H1 (cell line): ENCODE results near the gene MYO16. TPM values are rescaled to one million over a fixed set of nuclear protein-coding genes. Genes with fewer than 3 reads are reported as not detected.

Source experiments
- CTCF ChIA-PET: fragments of 300-600 bp; sonication (Branson Sonifier 250); formaldehyde crosslinking; loops from one replicate; lab custom pipeline; 2021; ENCODE audit not compliant: partially characterized antibody; lab: Charles Lee
- POLR2A ChIA-PET: fragments of 300-600 bp; sonication (Branson Sonifier 250); formaldehyde crosslinking; loops from one replicate; lab custom pipeline; 2021; ENCODE audit warnings: inconsistent platforms; ENCODE audit not compliant: partially characterized antibody; lab: Charles Lee
- DNase-seq, 2 experiments: peaks; one replicate each; pipeline versions ENCODE4 v3.0.0 to v3.0.0-alpha.2; 2010 to 2022; ENCODE audit warnings: low spot score in 2 of 2, low read depth in 1 of 2, mixed read lengths in 1 of 2
- FAIRE-seq: peaks from 2 replicates; lab custom pipeline; 2011; peaks lifted over from hg19 to GRCh38; lab: Jason Lieb, UNC
- H2AFZ ChIP-seq: 2 replicates; pipeline ENCODE4 v1.8.1; 2012; ENCODE audit warnings: low read length, inconsistent platforms
- H2AK5ac ChIP-seq: 2 replicates; pipeline ENCODE4 v1.6.1; 2013; ENCODE audit warnings: low read depth, low read length
- H2BK120ac ChIP-seq: replicated peaks from 2 replicates; pipeline ENCODE3; 2013; ENCODE audit warnings: low read depth, low read length, inconsistent platforms
- H2BK12ac ChIP-seq: 2 replicates; pipeline ENCODE4 v1.6.1; 2013; ENCODE audit warnings: low read depth, low read length
- H2BK15ac ChIP-seq: 2 replicates; pipeline ENCODE4 v1.6.1; 2013; ENCODE audit warnings: low read length
- H2BK20ac ChIP-seq: 2 replicates; pipeline ENCODE4 v1.6.1; 2013; ENCODE audit warnings: low read length
- H2BK5ac ChIP-seq: 2 replicates; pipeline ENCODE4 v1.6.1; 2013; ENCODE audit warnings: low read depth, low read length
- H3K14ac ChIP-seq: 2 replicates; pipeline ENCODE4 v1.6.1; 2013; ENCODE audit warnings: inconsistent platforms; ENCODE audit not compliant: insufficient read length
- H3K18ac ChIP-seq: 2 replicates; pipeline ENCODE4 v1.6.1; 2013; ENCODE audit warnings: low read length; ENCODE audit errors: extremely low read depth
- H3K23ac ChIP-seq: 2 replicates; pipeline ENCODE4 v1.6.1; 2013; ENCODE audit warnings: inconsistent platforms; ENCODE audit not compliant: insufficient read length
- H3K23me2 ChIP-seq: 2 replicates; pipeline ENCODE4 v1.6.1; 2013; ENCODE audit warnings: low read depth, low read length
- H3K27ac ChIP-seq: 2 replicates; pipeline ENCODE4 v1.6.1; 2011; ENCODE audit warnings: low read depth, low read length, inconsistent platforms
- H3K27me3 ChIP-seq, 4 experiments: replicated peaks in 1 of 4; 1 replicate in 1 of 4; 2 replicates in 3 of 4; pipeline versions ENCODE4 v1.6.1 to v1.8.1; 2011 to 2013; ENCODE audit warnings: low read length in 3 of 4, mild to moderate bottlenecking in 3 of 4, inconsistent platforms in 2 of 4, mixed read lengths in 2 of 4, moderate library complexity in 1 of 4; ENCODE audit not compliant: control insufficient read depth in 3 of 4, insufficient read depth in 3 of 4; ENCODE audit errors: extremely low read depth in 1 of 4
- H3K36me3 ChIP-seq, 4 experiments: 2 replicates each; pipeline versions ENCODE4 v1.6.1 to v1.8.1; 2011 to 2013; ENCODE audit warnings: mild to moderate bottlenecking in 4 of 4, low read length in 3 of 4, moderate library complexity in 2 of 4, control low read depth in 1 of 4, inconsistent platforms in 1 of 4; ENCODE audit not compliant: insufficient read depth in 4 of 4, control insufficient read depth in 2 of 4
- H3K4ac ChIP-seq: replicated peaks from 2 replicates; pipeline ENCODE3; 2013; ENCODE audit warnings: low read length, low read depth, mixed read lengths, inconsistent platforms; ENCODE audit not compliant: insufficient read length
- H3K4me1 ChIP-seq, 4 experiments: replicated peaks in 1 of 4; 1 replicate in 1 of 4; 2 replicates in 3 of 4; pipeline versions ENCODE4 v1.6.1 to v1.8.1; 2011 to 2013; ENCODE audit warnings: low read length in 3 of 4, inconsistent platforms in 2 of 4, mixed read lengths in 1 of 4; ENCODE audit not compliant: insufficient read depth in 4 of 4, control insufficient read depth in 3 of 4
- H3K4me2 ChIP-seq, 2 experiments: 2 replicates each; pipeline versions ENCODE4 v1.6.1 to v1.8.1; 2011 to 2013; ENCODE audit warnings: low read depth in 2 of 2, low read length in 2 of 2, control low read depth in 1 of 2, inconsistent platforms in 1 of 2, mild to moderate bottlenecking in 1 of 2; ENCODE audit not compliant: insufficient read depth in 1 of 2
- H3K4me3 ChIP-seq, 4 experiments: fragments of 200-600, 300-600 bp in 1 of 4; sonication (generic), shearing (Covaris generic), sonication (Bioruptor Twin) in 1 of 4; 2 replicates each; pipeline versions ENCODE4 v1.5.1 to v1.8.1; 2011 to 2016; ENCODE audit warnings: low read length in 4 of 4, low read depth in 3 of 4, control low read depth in 2 of 4, inconsistent platforms in 2 of 4, mild to moderate bottlenecking in 2 of 4, mixed read lengths in 1 of 4, moderate library complexity in 1 of 4; ENCODE audit not compliant: insufficient read depth in 2 of 4; ENCODE audit errors: extremely low read depth in 1 of 4
- H3K56ac ChIP-seq: replicated peaks from 2 replicates; pipeline ENCODE3; 2013; ENCODE audit warnings: low read depth, mild to moderate bottlenecking, mixed read lengths, low read length, inconsistent platforms; ENCODE audit not compliant: insufficient read length
- H3K79me1 ChIP-seq: 2 replicates; pipeline ENCODE4 v1.6.1; 2013; ENCODE audit warnings: low read depth, low read length, control low read depth
- H3K79me2 ChIP-seq, 2 experiments: 2 replicates each; pipeline versions ENCODE4 v1.6.1 to v1.8.1; 2012 to 2013; ENCODE audit warnings: low read length in 2 of 2, mild to moderate bottlenecking in 2 of 2, inconsistent platforms in 1 of 2; ENCODE audit not compliant: insufficient read depth in 2 of 2, control insufficient read depth in 1 of 2
- H3K9ac ChIP-seq, 4 experiments: replicated peaks in 1 of 4; 1 replicate in 1 of 4; 2 replicates in 3 of 4; pipeline versions ENCODE4 v1.6.1 to v1.8.1; 2011 to 2013; ENCODE audit warnings: low read depth in 3 of 4, low read length in 3 of 4, control low read depth in 2 of 4, mild to moderate bottlenecking in 2 of 4, moderate library complexity in 2 of 4, inconsistent platforms in 1 of 4; ENCODE audit errors: extremely low read depth in 1 of 4
- H3K9me3 ChIP-seq, 2 experiments: 2 replicates each; pipeline versions ENCODE4 v1.6.1 to v1.8.1; 2012 to 2013; ENCODE audit warnings: mild to moderate bottlenecking in 2 of 2, moderate library complexity in 2 of 2, control low read depth in 1 of 2, inconsistent platforms in 1 of 2, low read depth in 1 of 2, low read length in 1 of 2, mixed read lengths in 1 of 2; ENCODE audit not compliant: insufficient read depth in 2 of 2
- H4K20me1 ChIP-seq, 2 experiments: replicated peaks in 1 of 2; 2 replicates each; pipeline versions ENCODE3 to v1.8.1; 2011 to 2013; ENCODE audit warnings: inconsistent platforms in 2 of 2, low read length in 2 of 2, mild to moderate bottlenecking in 1 of 2; ENCODE audit not compliant: insufficient read depth in 2 of 2, control insufficient read depth in 1 of 2
- H4K5ac ChIP-seq: 2 replicates; pipeline ENCODE4 v1.6.1; 2013; ENCODE audit warnings: low read length, low read depth, mixed read lengths, inconsistent platforms; ENCODE audit not compliant: insufficient read length
- H4K8ac ChIP-seq: 2 replicates; pipeline ENCODE4 v1.8.0; 2013; ENCODE audit warnings: mild to moderate bottlenecking, moderate library complexity, low read length, inconsistent platforms; ENCODE audit not compliant: insufficient read depth; ENCODE audit errors: extremely low read depth
- H4K91ac ChIP-seq: replicated peaks from 2 replicates; pipeline ENCODE3; 2013; ENCODE audit warnings: low read length, mixed read lengths, inconsistent platforms; ENCODE audit not compliant: insufficient read length
- JUN ChIP-seq: IDR thresholded peaks from 2 replicates; pipeline ENCODE4 v1.6.1; 2011; ENCODE audit warnings: low read depth, mild to moderate bottlenecking, improper control_type of control experiment, low read length
- SUZ12 ChIP-seq: fragments of 200-600 bp; sonication (generic); IDR thresholded peaks from 2 replicates; pipeline ENCODE4 v1.6.1; 2012; ENCODE audit warnings: mild to moderate bottlenecking, inconsistent platforms, low read length, moderate library complexity, mixed read lengths
- TEAD4 ChIP-seq: IDR thresholded peaks from 2 replicates; pipeline ENCODE4 v1.6.1; 2012; ENCODE audit warnings: low read depth, low read length, inconsistent platforms, mixed read lengths
- WGBS, 2 experiments: shearing (Covaris generic) in 1 of 2; methylation state at CpG; one replicate each; pipeline versions ENCODE4 v1.1.6 to v1.1.7; 2013 to 2015; ENCODE audit warnings: low lambda C conversion rate in 2 of 2, mixed read lengths in 2 of 2, inconsistent platforms in 1 of 2, low coverage in 1 of 2, missing lambda C conversion rate in 1 of 2; ENCODE audit not compliant: insufficient replicate concordance in 2 of 2, insufficient coverage in 1 of 2, insufficient read length in 1 of 2; ENCODE audit errors: extremely low coverage in 1 of 2, missing lambda C conversion rate in 1 of 2; 5-methylcytosine and 5-hydroxymethylcytosine counted together
- polyA plus RNA-seq, 7 experiments: library from polyadenylated mRNA; depleted of rRNA in 3 of 7; stranded (reverse) in 5 of 7; unstranded in 2 of 7; fragments of >200 nt in 5 of 7; fragments of 200-250 nt in 2 of 7; gene quantifications; 1 replicate in 5 of 7; 2 replicates in 1 of 7; 4 replicates in 1 of 7; pipeline versions ENCODE4 v1.2.1 to v1.2.3, GENCODE V29; 2011 to 2013; ENCODE audit warnings: missing spikeins in 2 of 7, mixed read lengths in 2 of 7
- total RNA-seq: library from RNA; stranded (reverse); fragmentation: NEBNext Ultra II Directional; extraction: Animal tissue kit (Norgen Biotek cat#: 25700); gene quantifications from 2 replicates; pipeline ENCODE4 v1.2.1, GENCODE V29; 2021

MYO16 gene
- total and polyA plus RNA-seq, 2 of the 8 experiments (the other 6 are each of a cell fraction or from before 2014, with no cell fraction given) = 0.02 to 0.22 TPM

DNA sequence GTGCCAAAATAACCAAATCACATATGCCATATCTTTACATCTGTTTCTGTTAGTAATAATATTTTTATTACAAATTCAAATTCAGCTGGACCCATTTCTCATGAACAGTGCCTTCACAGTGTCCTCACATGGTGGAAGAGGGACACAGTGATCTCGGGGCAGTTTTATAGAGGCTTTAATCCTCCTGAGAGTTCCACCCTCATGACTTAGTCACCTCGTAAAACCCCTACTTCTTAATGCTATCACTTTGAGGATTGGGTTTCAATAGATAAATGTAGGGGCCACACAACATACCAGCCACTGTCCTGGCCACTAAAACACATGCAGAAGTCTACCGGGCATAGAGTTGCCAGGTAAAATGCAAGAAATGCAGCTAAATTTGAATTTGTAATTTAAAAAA is 201.5 kb downstream of the MYO16 start:
- H3K79me2 ChIP-seq = no peaks in the 10 kb centered on the region
- peaks cover 19 to 22% of the 10 kb centered on the region in 2 experiments for H3K9me3 ChIP-seq
- H3K79me1 ChIP-seq = no peaks in the 10 kb centered on the region
- no peak overlapping the region for H2BK15ac ChIP-seq
- H3K27me3 ChIP-seq = no peaks in the 10 kb centered on the region
- H3K9ac ChIP-seq = no peak overlapping the region
- no peak overlapping the region for H4K8ac ChIP-seq
- no peak overlapping the region for H3K18ac ChIP-seq
- no peak overlapping the region for H3K27ac ChIP-seq
- no peaks in the 10 kb centered on the region for H3K23me2 ChIP-seq
- no peak overlapping the region for H2BK5ac ChIP-seq
- no peaks in the 10 kb centered on the region for H3K4me1 ChIP-seq
- H3K36me3 ChIP-seq = 0 out of 8 replicates have a peak, but pooled peaks cover 0 to 3% (median 0%) of the 10 kb centered on the region in 4 experiments
- WGBS, 2 experiments = 96% methylated on average over 3 of the region's 3 CpGs; no CpG with 5 or more reads in 1 of the 2 experiments
- no peak overlapping the region for H3K23ac ChIP-seq
- H4K20me1 ChIP-seq = no peaks in the 10 kb centered on the region
- H2AK5ac ChIP-seq = no peak overlapping the region
- no peak for DNase-seq
- FAIRE-seq = no peak
- no peak overlapping the region for H3K56ac ChIP-seq
- CTCF ChIA-PET = interaction anchor here (0.6 kb wide), 1 partner anchor 747 kb away, joined by 3 read pairs; no protein-coding TSS in a partner anchor
- H2BK20ac ChIP-seq = no peak overlapping the region
- no peak overlapping the region for H2BK120ac ChIP-seq
- H2BK12ac ChIP-seq = no peak overlapping the region
- no peak overlapping the region for H3K14ac ChIP-seq
- TF ChIP-seq TEAD4 (no peak), SUZ12 (no peak), JUN (no peak)
- no peak overlapping the region for H3K4ac ChIP-seq
- no peak overlapping the region for H3K4me2 ChIP-seq
- H3K4me3 ChIP-seq = no peak overlapping the region
- H4K5ac ChIP-seq = no peak overlapping the region
- no peak overlapping the region for H4K91ac ChIP-seq
- POLR2A ChIA-PET = no interaction called here
- H2AFZ ChIP-seq = no peak overlapping the region
